ENCODE measurements around the gene CAMTA1.

DNA sequence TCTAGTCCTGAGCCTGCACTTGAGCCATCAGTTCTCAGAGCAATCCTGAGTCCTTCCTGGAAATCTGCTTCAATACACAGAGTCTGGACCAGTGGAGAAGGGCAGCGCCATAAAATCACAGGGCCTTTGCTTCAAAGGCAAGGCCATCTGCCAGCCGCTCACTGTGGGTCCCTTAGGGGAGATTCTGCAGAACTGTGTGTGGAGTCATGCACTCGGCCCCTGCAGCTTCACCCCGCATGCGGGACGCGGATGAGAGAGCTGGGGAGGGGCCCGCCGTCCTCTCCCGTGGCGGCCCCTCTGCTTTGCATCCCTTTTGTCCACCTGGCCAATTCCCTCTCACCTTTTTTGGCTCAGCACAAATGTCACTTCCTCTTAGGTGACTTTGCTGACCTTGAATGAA is 674.7 kb downstream of the CAMTA1 start:
- TF ChIP-seq, protein P1, sequence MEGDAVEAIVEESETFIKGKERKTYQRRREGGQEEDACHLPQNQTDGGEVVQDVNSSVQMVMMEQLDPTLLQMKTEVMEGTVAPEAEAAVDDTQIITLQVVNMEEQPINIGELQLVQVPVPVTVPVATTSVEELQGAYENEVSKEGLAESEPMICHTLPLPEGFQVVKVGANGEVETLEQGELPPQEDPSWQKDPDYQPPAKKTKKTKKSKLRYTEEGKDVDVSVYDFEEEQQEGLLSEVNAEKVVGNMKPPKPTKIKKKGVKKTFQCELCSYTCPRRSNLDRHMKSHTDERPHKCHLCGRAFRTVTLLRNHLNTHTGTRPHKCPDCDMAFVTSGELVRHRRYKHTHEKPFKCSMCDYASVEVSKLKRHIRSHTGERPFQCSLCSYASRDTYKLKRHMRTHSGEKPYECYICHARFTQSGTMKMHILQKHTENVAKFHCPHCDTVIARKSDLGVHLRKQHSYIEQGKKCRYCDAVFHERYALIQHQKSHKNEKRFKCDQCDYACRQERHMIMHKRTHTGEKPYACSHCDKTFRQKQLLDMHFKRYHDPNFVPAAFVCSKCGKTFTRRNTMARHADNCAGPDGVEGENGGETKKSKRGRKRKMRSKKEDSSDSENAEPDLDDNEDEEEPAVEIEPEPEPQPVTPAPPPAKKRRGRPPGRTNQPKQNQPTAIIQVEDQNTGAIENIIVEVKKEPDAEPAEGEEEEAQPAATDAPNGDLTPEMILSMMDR (conservative IDR thresholded peaks at IDR 0.05; ENCODE audit: low read depth, low read length): no peak
- TF ChIP-seq EZH2 (IDR thresholded peaks at IDR 0.05; ENCODE audit: borderline replicate concordance, low read depth, low read length, poor library complexity, severe bottlenecking): no peak

Data from A673 (cell line).